Medulla oblongata (tissue), 1 donor: Measurements from ENCODE around the gene ACTR2.
"Not testable (repeated sequence)": the region's sequence is repeated elsewhere in the genome, so short reads cannot be mapped to it uniquely, and the experiment has no call there.

Experiments
- DNase-seq: peaks from one replicate; pipeline ENCODE4 v3.0.0-alpha.2; 2015; ENCODE audit errors: extremely low spot score

ACTR2 gene

DNA sequence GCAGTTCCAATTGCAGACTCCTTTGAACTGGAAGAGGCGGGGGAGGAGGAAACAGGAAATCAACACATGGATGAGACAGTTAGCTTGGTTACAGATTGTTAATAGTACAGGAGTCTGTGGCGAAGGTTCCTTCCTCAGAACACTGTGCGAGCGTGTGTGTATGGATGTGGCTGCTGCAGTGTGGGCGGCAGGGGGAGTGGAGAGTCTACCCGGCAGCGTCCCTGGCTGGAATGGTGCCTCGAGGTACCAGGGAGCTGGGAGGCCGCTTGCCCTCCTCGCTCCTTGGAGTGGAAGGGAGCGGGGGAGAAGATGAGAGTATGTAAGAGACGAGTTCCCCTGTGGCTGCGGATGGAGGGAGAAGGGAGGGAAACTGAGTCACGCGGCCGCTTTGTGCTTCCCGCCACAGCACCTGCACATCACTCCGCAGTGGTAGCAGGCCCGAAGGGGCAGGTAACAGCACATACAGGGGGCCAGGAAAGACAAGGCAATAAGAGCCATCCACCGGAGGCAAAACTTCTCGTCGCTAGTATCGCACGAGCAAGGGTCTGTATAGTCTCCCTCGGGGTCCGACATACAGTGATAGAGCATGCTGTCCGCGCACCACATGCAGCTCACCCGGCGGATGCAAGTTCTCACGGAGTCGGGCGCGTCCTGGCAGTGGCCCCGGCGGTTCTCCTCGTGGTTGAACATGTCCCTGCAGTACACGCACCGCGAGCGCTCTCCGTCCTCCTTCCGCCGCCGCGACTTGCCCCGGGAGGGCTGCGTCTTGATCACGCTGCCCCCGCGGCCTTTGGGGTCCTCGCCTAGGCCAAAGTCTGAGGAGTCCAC is 85.7 kb downstream of the ACTR2 start:
- no peak for DNase-seq

DNA sequence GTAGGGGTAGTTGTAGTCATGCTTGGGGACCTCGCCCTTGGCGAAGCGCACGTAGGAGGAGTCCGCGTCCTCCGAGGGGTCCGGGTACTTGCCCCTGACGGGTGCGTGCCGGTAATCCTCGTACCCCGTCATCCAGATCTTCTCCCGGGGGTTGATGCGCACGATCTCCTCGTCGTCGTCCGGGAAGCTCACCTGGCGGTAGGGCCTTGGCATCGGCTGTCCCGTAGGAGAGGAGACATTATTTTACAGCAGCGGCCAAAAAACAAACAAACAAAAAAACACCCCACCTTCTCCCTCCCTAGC is 86.3 kb downstream of the ACTR2 start:
- DNase-seq: no peak

DNA sequence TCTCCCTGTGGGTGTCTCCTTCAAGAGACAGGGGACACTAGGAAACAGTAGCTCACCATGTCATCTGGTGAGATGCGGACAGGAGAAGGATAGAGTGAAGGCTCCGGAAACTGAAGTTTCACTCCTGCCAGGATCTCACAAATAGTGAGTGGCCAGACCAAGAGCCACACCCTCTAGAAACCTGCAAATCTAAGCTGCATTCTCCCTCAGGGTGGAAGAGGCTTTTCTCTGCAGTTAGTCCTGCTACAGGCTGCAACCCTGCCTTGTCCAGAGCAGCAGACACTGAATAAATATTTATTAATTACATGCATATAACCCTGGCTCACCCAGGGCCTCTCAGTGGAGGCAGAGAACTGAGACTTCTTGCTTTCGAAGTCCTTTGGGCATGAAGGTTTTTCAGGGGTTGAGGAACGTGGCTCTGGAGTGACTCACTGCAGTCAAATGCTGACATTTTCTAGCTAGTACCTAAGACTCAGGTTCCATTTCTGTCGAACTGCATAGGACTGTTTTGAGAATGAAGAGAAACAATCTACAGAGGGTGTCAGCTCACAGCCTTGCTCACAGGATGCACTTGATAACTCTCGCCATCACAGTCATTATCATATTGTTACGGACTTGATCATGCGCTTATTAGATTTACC is 87.3 kb downstream of the ACTR2 start:
- DNase-seq: no peak

DNA sequence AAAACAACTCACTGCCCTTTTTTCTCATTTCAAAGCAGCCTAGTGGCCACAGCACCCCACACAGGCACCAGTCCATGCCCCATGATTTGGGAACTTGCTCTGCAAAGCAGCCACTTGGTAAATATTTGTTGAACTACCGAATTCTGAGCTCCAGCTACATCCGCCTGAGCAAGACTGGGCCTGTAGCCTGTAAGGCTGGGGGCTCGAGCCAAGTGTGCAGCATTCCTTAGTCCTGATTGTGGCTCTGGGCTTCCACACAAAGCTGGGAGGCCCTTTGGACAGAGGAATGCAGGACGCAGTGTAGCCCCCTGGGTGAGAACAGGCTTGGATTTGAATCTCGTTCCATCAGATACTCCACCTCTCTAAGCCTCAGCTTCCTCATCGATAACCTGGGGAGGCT is 88.4 kb downstream of the ACTR2 start:
- peak; percentile 41 for DNase-seq

- DNase-seq: not testable (repeated sequence)
Observed at GRCh38 chr2:65317351-65317750, 89.7 kb downstream of the ACTR2 start.

GRCh38 chr2:65317841-65318240 is 90.2 kb downstream of the ACTR2 start:
- DNase-seq: no peak

GRCh38 chr2:65319072-65319673 is 91.5 kb downstream of the ACTR2 start:
- no peak for DNase-seq

GRCh38 chr2:65319674-65320041 is 92.0 kb downstream of the ACTR2 start:
- DNase-seq: no peak

GRCh38 chr2:65320042-65320725 is 92.6 kb downstream of the ACTR2 start:
- no peak for DNase-seq
